HS-27A (cell line): ENCODE results near the gene TBC1D5.
"Not testable (repeated sequence)": the region's sequence is repeated elsewhere in the genome, so short reads cannot be mapped to it uniquely, and the experiment has no call there.

ENCODE experiments used
- DNase-seq: peaks from one replicate; pipeline ENCODE4 v3.0.0-alpha.2; 2012; ENCODE audit warnings: low read depth, missing footprints

Gene TBC1D5

DNA sequence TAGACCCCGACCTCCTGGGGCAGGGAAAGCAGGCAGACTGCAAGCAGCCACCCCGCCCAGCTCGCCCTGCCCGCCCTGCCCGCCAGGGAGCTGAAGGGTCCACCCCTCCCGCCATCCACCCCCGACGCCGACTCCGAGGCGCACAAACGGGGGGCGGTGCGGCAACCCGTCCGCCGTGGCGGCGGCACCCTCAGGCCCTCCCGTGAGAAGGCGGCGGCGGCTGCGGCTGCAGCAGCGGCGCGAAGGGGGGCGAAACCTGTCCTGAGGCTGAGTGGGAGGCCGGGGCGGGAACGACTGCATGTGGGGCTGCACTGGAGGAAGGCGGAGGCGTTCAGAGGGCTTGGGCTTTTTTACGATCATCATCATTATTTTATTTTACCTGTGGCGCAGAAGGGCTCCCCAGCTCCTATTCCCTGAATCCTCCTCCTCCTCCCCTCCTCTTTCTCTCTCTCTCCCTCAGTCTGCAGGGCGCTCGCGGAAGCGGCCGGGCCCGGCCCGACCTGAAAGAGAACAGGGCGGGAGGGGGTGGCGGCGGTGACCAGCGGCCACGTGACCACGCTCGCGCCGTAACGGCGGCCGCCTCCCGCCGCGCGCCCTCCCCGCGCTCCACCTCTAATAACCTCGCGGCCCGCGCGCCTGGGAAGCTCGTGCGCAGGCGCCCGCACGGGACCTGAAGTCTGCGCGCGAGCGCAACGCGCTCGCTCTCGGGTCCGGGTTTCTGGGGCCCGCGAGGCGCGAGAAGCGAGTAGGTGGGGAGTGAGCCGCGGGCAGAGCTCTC lies at the start of gene TBC1D5:
TSS of gene TBC1D5 (minus strand) at position 530 of the 778 bp plus-strand sequence. CDS start 234,061 bp downstream, outside the sequence.
- DNase-seq = peak; percentile 97

DNA sequence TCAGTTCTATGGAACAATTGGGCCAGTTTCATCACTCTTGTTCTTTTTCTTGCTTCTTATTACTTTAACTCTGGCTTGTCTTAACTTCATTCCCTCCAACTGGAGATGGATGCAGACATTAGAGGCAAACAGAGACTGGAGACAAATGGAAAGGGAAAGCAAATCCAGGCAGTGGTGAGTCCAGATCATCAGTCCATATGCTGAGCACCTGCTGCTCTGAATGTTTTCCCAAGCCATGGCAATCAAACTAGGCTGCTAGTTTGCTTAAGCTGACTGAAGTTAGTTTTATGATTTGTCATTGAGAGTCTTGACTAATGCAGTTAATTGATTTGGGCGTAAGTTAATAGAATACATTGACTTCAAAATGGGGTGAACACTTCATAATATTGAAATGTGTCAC lies 41.0 kb upstream of the TBC1D5 start:
- DNase-seq = no peak

- DNase-seq = no peak
These were observed 40.3 kb upstream of the TBC1D5 start for GRCh38 chr3:17782751-17783150.

DNA sequence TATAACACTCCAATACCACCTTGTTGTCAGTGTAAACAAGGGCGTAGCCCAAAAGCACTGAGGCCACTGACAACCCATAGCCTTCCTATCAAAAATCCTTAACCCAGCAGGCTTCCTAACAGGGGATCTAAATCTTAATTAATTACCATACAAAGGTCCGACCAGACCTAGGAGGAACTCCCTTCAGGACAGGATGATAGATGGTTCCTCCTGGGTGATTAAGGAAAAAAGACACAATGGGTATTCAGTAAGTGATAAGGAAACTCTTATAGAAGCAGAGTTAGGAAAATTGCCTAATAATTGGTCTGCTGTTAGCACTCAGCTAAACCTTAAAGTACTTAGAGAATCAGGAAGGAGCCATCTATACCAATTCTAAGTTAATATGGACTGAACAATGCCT lies 37.9 kb upstream of the TBC1D5 start:
- not testable (repeated sequence) for DNase-seq

- not testable (repeated sequence) for DNase-seq
These were observed 37.1 kb upstream of the TBC1D5 start for GRCh38 chr3:17779304-17780250.

DNA sequence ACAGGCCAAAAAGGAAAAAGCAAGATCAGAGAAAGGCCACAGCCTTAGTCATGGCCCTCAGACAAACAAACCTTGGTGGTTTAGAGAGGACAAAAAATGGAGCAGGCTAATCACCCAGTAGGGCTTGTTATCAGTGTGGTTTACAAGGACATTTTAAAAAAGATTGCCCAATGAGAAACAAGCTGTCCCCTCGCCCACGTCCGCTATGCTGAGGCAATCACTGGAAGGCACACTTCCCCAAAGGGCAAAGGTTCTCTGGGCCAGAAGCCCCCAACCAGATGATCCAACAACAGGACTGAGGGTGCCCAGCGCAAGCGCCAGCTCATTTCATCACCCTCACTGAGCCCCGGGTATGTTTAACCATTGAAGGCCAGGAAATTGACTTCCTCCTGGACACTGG lies 34.9 kb upstream of the TBC1D5 start:
- DNase-seq = not testable (repeated sequence)

DNA sequence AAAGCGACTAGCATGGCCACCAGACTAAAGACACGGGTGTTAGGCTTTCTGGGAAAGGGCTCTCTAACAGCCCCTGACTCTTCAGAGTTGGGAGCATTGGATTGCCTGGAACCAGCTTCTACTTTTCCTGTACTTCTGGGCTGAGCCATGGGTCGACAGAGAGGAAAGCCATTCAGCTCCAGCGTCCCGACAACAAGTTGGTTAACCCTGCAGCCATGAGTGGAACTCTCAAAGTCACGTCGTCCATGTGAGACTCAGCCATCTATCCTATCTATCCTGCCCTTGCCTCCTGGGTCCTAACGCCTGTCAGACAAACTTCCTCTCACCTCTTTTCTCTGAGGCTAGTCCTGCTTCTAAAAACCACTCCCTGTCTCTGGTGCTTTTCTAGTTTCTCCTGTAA lies 32.6 kb upstream of the TBC1D5 start:
- DNase-seq = no peak

- DNase-seq = not testable (repeated sequence)
These were observed 31.9 kb upstream of the TBC1D5 start for GRCh38 chr3:17774180-17774910.

DNA sequence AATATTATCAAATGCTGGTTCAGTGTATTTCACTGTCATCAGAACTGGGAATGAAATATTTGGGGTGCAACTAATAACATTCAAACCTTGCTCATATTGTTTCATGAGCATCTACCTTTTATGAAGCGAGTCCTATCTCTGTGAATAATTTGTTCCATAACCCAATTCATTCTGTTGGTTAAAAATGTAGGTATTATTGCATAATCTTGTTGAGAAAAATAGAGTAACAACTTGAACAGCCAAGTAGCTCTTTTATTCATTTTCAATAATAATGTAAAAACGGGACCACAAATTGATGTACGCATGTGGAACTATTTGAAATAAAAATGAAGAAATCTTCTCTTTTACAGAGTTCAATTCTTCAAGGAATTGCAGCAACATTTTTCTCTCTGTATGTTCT lies 30.1 kb upstream of the TBC1D5 start:
- DNase-seq = no peak

GRCh38 chr3:17771177-17772017 lies 29.0 kb upstream of the TBC1D5 start:
- DNase-seq = no peak

DNA sequence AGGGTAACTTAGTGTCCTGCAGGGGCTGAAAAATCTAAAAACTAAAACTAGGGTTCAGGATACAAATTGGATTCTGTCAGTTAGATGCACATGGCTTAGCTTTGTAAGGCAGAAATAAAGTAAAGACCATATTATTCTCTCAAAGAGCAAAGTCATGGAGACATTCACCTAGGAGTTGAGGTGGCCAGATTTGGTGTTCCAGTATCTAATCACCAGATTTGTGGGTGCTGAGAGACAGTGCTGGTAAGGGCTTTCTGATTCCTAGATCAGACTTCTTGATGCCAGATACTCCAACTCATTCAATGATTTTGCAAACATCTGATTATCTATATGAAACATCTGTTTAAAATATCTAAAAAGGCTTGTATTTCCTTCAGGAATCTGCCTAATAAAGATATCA lies 28.3 kb upstream of the TBC1D5 start:
- DNase-seq = no peak

DNA sequence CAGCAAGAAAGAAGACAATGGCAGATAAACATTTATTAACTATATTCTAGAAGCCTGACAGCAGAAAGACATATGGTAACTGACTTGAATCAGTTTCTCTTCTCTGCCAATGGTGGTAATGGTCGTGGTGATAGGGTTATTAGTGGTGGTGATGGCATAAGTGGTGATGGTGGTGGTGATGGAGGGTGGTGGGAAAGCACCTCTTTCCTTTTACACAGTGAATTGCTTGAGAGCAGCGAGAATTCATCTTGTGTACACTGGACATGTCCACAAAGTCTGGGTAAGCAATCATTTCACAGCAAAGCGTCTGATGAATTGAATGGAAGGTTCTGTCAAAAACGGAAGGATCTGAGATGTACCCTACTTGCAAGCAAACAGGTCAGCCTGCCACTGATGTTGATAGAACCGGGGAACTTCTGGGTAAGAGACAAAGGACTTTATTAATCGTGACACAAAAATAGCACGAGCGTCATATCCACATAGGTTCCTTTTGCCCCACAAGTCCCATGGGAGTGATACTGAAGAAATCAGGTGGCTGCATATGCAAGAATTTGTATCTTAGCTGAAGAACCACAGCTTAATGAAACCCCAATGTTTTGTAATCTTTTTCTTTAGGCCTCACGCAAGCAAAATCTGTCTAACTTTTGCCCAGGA lies 23.5 kb upstream of the TBC1D5 start:
- no peak for DNase-seq

DNA sequence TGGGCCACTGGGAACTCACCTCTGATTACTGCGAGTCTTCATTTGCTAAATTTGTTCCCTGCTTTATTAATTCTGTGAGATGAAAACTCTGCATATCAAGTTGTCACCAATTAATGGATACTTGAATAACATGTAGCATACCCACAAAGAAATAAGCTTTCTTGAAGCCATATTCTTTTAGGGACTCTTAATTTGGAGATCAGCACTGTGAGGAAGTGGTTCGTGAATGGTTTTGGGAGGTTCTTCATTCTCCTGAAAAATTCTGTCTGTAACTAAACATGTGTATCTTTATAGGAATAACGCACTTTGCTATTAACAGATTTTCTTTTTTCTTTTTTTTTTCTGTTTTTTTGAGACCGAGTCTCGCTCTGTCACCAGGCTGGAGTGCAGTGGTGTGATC lies 19.1 kb upstream of the TBC1D5 start:
- no peak for DNase-seq

GRCh38 chr3:17759901-17760300 lies 17.5 kb upstream of the TBC1D5 start:
- DNase-seq = no peak

GRCh38 chr3:17755836-17756235 lies 13.4 kb upstream of the TBC1D5 start:
- DNase-seq = no peak

GRCh38 chr3:17753632-17753992 lies 11.2 kb upstream of the TBC1D5 start:
- no peak for DNase-seq

GRCh38 chr3:17752876-17753631 lies 10.6 kb upstream of the TBC1D5 start:
- DNase-seq = no peak

- no peak for DNase-seq
These were observed 10.0 kb upstream of the TBC1D5 start for GRCh38 chr3:17752436-17752835.

- no peak for DNase-seq
These were observed 7.4 kb upstream of the TBC1D5 start for GRCh38 chr3:17749705-17750293.

GRCh38 chr3:17749281-17749680 lies 6.8 kb upstream of the TBC1D5 start:
- DNase-seq = no peak
